NK-92 (cell line): ENCODE data around the gene PADI6.
"Not testable (repeated sequence)": the region's sequence is repeated elsewhere in the genome, so short reads cannot be mapped to it uniquely, and the experiment has no call there.

Experiments
- DNase-seq: peaks from one replicate; lab custom pipeline; 2025; ENCODE audit not compliant: unreplicated experiment; lab: John Stamatoyannopoulos, UW

Gene PADI6

GRCh38 chr1:17404034-17404684 lies 32.2 kb downstream of the PADI6 start:
- no peak for DNase-seq

- no peak for DNase-seq
Observed at GRCh38 chr1:17404820-17405219, 32.8 kb downstream of the PADI6 start.

DNA sequence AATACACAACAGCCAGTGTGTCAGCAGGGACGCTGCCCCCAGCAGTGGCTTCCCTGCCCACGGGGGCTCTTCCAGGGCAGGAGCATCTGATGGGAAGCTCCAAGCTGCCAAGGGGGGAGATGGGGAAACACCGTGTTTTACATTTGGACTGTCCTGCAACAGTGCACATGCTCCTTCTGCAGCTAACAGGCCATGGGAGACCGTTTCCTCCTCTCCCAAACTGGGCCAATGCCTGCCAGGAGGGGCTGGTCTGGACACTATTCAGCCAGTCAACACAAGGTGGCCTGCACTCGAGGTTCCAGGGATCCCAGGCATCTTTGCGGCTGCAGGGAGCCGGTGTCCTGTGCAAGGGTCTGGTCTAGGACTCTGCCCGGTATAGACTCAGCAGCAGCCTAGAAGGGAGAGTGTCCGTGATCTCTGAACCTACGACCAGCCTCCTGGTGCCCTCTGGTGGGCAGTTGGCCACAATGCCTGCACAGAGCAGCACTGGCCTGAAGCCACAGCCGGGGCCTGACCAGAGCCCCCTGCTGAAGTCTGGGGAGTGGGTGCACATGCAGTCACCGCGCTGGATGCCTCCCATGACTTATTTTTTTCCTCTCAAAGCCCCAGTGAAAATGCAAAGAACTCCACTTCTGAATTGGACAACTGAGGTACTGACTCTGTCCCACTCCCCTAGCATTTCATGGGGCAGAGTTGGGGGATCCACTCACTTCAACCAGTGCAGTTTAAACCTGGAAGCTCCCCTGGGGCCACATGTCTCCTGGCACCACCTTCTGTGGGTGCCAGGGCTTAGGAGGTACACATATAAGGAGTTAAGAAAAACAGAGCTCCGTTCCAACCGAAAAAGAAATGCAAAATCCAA lies 34.1 kb downstream of the PADI6 start:
- no peak for DNase-seq

DNA sequence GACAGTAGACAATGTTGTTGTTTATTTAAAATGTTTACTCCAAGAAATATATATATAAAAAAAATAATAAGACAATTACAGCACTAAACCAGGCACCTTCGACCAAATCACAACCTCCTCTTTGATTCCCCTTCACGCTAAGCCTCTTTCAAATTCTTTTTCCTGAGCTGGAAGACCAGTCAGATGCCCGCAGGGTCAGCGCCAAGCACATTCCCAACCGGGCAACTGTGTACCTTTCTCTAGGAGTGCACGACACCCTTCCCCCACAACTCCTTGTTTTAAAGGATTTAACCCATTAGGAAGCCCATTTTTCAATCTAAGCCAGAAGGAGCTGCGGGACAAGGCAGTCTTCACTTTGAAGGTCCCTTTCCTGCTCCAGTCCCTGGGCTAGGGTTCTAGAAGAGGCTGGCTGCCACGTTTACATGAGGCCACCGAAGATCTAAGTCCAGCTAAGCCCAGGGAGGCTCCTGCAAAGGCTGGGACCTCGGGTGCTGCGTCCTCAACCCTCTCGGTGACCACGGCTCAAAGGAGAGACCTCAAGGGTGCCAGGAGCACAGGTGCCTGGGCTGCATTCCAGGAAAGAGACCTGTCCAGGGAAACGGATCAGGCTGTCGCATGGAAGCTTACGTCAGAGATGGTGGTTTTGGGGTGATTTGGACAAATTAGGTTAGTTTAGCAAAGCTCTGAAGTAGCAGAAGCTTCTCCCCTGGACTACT lies 34.9 kb downstream of the PADI6 start:
- DNase-seq, result not testable (repeated sequence)

DNA sequence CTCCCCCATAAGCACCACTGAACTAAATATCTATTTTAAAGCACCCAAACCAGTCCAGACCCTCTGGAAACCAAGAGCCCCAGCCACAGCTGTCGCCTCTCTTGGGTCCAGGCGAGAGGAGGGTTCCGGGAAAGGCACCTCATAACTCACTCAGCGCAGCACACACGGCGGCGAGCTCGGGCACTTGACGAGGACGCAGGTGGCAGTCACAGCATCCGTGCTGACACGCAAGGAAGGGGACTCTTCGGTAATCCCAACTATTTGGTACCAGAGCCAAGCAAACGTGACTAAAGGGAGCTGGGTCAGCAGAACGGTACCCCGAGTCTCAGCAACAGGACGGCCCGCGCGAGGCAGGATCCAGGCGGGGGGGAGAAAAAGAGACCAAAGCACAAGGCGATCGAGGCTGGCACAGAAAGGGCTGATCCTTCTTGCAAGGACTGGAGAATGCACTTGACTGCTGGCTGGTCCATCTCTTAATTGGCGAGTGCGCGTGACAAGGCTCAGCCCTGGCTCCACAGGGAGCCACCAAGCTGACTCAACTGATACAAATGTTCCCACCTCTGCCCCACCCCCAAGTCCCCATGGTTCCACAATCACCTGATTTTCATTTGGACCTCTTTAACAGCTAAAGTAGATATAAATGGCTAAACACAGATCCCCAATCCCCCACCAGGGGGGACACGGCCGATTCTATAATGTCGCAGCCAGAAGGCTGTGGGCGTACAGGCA lies 36.0 kb downstream of the PADI6 start:
- not testable (repeated sequence) for DNase-seq

GRCh38 chr1:17409391-17409811 lies 37.4 kb downstream of the PADI6 start:
- no peak for DNase-seq

DNA sequence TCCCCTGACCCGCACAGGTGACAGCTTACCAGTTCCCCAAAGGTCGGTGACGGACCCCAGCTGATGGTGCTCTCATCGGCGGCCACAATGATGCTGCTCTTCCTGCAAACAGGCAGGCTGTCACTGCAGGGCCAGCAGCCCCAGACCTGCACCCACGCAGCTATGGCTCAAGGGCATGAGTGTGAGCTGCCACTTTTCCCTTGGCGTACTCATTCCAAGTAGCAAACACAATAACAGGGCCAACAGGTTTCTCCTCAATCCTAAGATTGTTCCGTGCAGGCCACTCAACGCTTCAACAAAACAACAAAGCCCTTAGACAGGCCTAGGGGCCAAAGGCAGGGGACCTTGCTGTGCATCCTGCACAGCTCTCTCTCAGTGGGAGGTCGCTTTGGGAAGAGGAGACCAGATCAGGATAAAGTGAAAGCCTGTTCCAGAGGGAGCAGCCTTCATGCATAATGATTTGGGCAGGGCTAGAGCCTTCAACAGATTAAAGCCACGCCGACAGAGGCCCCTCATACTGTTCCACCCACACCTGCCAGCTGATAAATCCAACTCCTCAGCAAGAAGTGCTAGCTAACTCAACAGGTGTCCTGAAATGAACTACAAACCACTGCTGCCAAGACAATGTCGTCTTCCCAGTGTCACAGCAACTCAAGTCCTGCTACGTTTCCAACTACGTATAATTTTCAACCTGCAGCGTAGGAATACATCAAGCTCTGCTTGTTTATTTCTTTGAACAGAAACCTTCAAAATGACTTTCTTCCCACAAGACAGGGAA lies 40.3 kb downstream of the PADI6 start:
- no peak for DNase-seq

DNA sequence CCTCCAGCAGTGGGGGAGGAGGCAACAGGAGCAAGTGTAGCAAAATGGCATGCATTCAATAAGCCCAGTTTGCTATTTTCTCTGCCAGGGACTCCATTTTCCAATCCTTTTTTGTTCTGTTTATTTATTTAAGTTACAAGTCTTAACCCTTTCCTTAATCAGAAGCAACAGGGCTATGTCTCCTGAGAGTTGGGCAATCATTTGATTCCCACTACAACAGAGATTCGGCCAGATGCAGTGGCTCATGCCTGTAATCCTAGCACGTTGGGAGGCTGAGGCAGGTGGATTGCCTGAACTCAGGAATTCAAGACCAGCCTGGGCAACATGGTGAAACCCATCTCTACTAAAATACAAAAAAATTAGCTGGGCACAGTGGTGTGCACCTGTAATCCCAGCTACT lies 42.0 kb downstream of the PADI6 start:
- DNase-seq, result no peak

DNA sequence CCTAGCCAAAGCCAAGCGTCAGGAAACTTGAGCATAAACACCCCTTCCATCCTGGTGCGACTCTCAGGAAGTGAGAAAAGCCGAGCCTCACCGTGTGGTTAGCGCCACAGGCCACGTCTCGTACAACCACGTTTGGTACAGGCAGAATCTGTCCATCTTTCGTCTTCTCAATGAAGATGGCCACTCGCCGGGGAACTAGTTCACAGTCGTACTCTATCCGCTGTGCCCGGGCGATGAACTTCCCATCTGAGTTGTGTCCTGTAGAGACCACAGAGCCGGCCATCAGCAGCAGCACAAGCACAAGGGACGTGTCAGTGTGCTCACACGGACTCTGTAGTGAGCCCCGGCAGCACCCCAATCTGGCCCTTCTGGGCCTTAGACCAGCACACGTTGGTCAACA lies 44.4 kb downstream of the PADI6 start:
- no peak for DNase-seq

DNA sequence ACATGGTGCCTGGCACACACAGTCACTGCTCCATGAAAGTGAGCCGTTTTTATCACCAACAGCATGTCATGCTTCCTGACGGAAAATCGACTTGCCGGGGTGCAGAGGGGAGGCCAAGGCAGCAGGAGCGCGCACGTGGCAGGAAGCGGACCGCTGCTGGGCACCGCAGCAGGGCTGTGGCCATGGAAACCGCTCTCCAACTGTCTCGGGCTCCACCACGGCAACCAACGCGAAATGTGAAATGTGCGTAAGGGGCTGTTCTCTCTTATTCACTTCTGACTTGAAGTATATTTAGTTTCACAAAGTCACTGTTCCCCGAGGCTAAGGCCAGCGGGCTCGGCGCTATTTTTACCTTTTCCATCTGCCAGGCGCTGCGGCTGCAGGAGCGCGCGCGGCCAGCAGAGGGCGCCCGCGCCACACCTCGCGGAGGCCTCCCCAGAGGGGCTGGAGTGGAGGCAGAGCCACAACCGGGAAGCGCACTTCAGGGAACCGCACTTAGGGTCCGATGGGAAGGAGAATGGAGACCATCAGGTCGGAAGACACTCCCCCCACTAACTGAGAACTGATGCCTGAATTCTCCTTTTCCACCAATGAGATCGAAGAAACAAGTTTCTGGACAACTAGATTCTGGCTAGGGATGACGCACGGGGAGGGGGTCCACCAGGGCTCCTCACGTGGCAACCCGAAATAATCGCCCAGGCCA lies 47.8 kb downstream of the PADI6 start:
- DNase-seq, result no peak

DNA sequence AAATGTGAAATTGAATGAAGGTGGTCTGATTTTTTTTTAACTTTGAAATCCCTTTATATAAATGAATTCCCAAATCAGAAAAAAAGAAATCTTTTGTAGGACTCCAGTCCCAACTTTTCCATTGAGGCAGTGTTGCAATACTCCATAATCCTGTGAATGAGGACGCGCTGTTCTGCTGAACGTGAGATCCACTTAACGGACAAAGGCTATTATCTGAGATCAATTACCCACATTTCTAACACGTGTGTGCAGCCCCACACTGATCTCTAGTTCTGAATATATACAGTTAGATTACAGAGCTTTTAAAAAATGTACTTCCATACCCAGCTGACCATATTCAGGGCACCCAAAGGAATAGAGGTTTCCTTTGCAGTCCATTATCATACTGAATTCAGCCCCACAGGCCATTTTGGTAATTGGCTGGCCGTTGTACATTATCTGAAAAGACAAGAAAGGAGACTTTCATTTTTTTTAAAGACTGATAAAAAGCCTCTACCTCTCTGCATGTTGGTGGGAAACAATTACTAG lies 48.5 kb downstream of the PADI6 start:
- no peak for DNase-seq

DNA sequence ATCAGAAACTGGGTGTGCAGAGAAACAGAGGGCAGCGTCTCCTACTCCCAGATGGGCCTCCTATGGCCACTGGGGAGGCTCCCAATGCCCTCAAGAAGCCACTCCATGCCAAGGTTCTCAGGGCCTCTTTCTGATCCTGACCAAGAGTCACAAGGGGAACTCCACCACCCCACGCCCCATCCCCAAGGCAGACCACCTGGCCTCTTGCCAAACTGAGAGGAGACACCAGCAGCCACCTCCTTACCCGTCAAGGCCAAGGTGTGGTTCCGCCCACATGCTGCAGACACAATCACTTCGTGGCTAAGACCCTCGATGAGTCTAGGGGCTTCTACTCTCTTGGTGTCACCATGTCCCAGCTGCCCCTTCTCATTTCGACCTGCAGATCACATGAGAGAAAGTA lies 50.5 kb downstream of the PADI6 start:
- DNase-seq, result no peak

DNA sequence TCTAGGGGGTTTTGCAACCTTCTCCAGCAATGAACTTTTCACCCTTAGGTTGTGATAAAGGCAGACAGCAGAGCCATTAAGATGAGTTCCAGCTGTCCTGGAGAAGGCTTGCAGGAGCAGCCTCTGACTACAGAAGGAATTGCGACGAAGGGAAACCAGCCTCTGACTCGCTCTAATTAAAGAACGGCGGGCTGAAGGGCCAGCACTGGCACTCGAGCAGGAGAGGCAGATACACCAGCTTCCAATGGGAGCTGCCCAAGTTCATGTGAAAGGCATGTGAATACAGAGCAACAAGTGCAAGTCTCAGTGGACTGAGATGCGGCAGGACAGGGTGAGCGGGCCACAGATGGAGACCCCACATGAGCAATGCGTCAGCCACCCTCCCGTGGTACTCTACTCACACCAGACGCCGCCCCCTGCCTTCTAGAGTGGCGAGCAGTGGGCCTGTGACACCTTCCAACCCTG lies 51.8 kb downstream of the PADI6 start:
- no peak for DNase-seq

DNA sequence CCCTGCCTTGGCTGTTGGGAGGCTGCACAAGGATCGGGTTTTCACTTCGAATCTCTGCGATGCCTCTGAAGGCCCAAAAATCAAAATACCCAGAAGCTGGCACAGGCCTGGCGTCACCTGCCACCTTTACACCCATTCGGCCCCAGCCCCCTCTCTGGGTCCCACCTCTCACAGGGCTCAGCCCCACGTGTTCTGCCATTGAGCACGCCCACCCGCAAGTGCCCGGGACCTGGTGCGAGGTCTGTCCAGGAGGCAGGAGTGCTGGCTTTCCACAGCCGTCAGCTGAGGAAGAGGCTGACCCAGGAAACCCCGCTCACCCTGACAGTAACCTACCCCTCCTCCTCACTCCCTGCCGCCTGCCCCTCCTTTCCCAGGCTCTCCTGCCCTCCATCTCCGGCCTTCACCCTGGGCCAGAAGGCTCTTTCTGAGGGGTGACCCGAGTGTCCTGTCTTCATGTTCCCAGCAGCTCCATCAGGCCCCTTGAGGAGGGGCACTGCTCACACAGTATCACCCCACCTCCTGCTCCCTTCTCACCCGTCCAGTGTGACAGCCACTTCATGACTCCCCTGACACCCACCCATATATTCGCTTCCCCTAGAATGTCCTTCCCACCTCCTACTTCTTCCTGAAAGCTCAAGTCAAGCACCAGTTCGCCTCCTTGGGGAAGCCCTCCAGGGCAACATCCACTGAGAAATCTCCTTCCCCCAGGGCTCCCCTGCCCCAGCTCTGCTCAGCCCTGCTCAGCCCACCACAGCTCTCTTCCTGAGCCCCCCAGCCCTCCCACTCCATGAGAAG lies 54.0 kb downstream of the PADI6 start:
- no peak for DNase-seq

- no peak for DNase-seq
Observed at GRCh38 chr1:17427696-17428660, 56.0 kb downstream of the PADI6 start.

GRCh38 chr1:17429183-17429582 lies 57.2 kb downstream of the PADI6 start:
- DNase-seq, result no peak

DNA sequence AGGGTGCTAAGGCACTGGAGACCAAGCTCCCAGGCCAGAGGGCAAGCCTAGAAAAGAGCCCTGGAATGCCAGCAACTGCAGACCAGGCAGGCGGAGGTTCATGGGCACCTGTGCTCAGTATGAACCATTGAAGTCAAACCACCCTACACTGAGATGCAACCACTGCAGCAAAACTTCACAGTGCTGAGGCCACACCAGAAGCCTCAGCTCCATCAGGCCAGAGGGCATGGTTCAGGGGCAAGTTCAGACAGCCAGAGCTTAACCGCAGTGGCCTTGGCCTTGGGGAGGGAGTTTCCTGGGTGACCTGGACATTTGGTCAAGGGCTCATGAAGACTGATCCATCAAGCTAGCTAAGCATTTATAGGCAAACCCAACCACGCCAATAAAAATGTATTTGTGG lies 60.4 kb downstream of the PADI6 start:
- DNase-seq, result no peak

DNA sequence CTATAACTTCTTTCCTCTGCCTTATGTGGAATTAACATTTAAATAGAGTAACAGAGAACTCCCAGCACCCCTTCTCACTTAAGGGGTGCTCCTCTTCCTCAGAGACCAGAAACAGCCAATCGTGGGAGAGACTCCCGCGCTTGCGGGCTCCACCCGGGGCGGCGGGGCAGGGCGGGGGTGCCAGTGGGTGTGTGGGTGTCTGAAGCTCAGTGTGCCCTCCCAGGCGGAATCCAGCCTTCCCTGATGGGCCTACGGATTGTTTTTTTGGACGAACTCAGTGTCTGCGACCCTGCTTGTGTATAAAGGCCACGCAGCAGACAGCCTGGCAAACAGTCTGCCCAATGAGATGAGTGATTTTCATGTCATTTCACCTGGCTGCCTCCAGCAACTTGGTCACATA lies 61.3 kb downstream of the PADI6 start:
- no peak for DNase-seq
